ENCODE results near the gene COG1.

DNA sequence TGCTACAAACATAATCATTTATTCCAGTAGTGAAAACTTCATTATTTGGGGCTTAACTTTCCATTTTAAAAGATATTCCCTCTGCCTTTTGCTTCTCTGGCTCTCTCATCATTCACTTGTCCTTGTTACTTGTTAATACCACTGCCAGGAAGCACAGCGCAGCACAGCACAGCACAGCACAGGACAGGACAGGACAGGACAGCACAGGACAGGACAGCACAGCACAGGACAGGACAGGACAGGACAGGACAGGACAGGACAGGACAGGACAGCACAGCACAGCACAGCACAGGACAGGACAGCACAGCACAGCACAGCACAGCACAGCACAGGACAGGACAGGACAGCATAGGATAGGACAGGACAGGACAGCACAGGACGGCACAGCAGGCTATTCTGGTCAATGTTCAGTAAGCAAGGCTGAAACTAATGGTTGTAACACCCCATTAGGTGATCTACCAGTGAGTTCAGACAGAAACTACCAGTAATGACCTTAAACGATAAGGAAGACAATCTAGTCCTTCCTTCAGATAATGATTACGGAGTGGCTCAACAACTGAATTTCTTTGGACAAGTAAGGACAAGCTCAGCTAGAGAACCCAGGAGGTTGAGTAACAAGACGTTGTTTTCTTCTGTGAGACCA lies 31.9 kb downstream of the COG1 start:
- TF ChIP-seq, protein P1, sequence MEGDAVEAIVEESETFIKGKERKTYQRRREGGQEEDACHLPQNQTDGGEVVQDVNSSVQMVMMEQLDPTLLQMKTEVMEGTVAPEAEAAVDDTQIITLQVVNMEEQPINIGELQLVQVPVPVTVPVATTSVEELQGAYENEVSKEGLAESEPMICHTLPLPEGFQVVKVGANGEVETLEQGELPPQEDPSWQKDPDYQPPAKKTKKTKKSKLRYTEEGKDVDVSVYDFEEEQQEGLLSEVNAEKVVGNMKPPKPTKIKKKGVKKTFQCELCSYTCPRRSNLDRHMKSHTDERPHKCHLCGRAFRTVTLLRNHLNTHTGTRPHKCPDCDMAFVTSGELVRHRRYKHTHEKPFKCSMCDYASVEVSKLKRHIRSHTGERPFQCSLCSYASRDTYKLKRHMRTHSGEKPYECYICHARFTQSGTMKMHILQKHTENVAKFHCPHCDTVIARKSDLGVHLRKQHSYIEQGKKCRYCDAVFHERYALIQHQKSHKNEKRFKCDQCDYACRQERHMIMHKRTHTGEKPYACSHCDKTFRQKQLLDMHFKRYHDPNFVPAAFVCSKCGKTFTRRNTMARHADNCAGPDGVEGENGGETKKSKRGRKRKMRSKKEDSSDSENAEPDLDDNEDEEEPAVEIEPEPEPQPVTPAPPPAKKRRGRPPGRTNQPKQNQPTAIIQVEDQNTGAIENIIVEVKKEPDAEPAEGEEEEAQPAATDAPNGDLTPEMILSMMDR (IDR thresholded peaks at IDR 0.05; ENCODE audit: borderline replicate concordance, extremely low read depth, low read length, poor library complexity, severe bottlenecking) = no peak
- TF ChIP-seq EZH2 (IDR thresholded peaks at IDR 0.05; ENCODE audit: borderline replicate concordance, low read depth, low read length, severe bottlenecking) = no peak

All from DND-41 (cell line).